HG02870 (cell line): ENCODE results near the gene ZNRF1.
A peak's percentile ranks its signal among the peaks of the same experiment; 100 is the strongest.
"Not testable (repeated sequence)": the region's sequence is repeated elsewhere in the genome, so short reads cannot be mapped to it uniquely, and the experiment has no call there.

Experiments
- ATAC-seq: cut with Tn5 transposase; IDR thresholded peaks from one replicate; pipeline ENCODE4 v1.9.1; 2021; ENCODE audit warnings: mild to moderate bottlenecking, moderate library complexity; ENCODE audit not compliant: unreplicated experiment

Gene ZNRF1

DNA sequence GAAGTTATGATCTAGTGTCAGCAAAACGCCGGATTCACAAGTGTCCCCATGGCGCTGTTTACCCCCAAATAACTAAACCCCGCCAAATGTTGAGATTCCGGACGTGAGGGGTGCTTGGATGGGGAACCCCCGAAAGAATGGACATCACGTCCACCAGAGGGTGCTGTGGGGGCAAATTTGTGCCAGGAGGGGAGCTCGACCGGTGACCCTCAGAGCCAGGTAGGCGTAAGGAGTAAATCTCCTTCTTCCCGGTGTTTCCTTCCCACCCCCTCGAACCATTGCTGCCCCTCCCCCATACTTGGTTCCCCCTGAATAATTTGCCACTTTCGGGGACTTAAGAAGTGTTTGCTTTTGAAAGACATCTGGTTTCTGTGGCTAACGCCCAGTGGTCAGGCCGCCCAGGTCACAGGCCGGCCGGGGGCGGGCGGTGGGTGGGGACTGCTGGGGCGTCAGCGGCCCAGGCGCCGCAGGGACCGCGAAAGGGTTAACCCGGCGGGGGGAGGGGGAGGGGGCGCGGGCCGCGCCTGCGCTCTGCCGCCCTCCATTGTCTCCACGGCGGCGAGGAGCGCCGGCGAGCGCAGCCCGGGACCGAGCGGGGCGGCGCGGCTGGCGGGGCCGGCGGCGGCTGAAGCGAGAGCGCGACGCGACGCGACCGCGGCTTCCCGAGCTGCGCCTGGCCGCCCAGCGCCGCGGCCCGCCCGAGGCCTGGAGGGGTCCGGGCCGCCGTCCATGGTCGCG lies at the start of gene ZNRF1:
ZNRF1 (plus strand) TSS at position 544 of the 738 bp plus-strand sequence. CDS start 648 bp downstream, outside the sequence.
- peak; percentile 51 for ATAC-seq

DNA sequence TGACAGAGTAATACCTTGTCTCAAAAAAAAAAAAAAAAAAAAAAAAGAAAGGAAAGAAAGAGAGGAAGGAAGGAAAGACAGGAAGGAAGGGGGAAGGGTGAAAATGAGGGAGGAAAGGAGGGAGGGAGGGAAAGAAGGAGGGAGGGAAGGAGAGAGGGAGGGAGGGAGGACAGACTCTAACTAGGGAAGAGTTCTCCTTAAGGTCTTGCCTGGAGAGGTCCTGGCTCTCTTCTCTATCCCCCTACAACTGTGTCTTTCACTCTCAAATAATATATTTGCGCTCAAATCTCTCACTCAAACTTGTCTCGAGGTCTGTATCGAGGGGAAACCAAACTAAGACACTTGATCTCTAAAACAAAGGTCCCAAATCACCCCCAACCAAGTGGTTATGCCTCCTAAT lies 49.5 kb upstream of the ZNRF1 start:
- no peak for ATAC-seq

DNA sequence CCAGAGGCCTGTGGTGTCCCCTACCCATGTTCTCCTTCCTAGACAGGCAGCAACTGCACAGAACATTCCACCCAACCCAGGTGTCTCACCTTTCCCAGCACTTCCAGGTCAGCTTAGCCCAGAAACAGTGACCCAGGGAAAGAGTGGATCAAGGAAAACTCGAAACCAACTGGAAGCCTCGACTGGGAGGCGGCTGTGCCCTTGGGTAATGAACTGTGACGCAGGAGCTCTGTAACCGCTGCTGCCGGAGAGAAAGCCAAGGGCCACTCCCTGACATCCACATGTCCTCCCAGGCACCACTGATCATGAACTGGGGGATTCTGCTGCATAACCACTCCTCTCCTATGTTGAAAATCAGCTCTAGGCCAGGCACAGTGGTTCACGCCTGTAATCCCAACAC lies 48.3 kb upstream of the ZNRF1 start:
- ATAC-seq: no peak

DNA sequence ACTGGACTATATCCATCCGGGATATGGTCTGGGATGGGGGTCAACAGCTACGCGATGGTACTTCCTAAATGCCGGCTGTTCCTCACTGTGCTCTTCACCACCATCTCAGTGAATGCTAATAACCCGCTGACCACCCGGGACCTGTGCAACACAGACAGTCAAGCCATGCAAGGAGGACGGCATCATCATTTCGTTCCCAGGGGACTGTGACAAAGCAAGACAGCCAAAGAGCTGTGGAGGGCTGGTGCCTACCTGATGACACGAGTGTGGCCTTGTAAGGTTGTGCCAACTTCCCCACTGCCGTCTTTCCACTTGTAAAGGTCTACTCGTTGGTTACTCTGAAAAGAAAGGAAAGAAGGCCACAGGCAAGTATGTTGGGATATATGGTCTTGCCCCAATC lies 47.6 kb upstream of the ZNRF1 start:
- ATAC-seq: no peak

DNA sequence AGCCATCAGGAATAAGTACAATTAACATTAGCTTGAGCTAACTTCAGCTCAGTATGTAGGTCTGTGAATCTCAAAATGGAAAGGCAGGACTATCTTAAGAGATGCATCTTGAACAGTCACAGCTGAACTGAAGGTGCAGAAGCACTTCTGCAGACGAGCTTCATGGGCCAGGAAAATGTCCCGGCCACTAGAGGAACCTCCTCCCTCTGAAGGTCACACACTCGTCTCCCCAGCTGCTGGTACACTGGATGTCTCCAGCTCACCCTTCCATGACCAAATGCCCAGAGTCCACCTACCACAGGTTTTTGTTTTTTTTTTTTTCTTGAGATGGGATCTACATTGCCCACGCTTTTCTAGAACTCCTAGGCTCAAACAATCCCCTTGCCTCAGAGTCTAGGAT lies 47.1 kb upstream of the ZNRF1 start:
- ATAC-seq: no peak

DNA sequence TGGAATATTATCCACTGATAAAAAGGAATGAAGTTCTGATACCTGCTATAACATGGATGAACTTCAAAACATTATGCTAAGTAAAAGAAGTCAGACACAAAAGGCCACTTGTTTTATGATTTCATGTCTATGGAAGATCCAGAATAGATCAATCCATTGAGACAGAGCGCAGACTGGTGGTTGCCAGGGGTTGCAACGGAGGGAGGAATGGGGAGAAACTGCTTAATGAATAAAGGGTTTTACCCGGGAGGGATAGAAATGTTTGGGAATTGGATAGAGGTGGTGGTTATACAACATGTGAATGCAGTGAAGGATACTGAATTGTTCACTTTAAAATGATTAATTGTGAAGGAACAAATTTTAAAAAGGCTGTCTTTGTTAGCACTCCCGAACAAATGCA lies 44.1 kb upstream of the ZNRF1 start:
- ATAC-seq: no peak

DNA sequence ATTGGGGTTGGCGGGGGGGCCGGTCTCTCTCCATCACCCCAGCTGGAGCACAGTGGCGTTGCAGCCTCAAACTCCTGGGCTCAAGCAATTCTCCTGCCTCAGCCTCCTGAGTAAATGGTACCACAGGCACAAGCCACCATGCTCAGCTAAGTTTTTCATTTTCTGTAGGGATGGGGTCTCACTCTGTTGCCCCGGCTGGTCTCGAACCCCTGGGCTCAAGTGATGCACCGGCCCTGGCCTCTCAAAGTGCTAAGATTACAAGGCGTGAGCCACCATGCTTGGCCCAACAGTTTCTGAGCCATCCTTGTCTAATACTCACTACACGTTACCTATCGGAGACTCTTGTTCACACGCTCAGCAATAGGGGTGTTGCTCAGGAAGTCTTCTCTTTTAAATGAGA lies 25.5 kb upstream of the ZNRF1 start:
- ATAC-seq: no peak

DNA sequence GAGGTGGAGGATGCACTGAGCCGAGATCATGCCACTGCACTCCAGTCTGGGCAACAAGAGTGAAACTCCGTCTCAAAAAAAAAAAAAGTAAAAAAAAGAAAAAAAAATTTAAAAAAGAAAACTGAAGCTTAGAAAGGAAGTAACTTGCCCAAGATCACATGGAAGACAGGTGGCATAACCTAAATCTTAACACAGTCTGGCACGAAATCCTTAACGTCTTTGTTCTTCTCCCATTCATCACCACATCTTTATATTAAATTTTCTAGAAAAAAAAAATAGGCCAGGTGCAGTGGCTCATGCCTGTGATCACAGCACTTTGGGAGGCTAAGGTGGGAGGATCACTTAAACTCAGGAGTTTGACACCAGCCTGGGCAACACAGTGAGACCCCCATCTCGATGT lies 23.2 kb upstream of the ZNRF1 start:
- ATAC-seq: no peak

DNA sequence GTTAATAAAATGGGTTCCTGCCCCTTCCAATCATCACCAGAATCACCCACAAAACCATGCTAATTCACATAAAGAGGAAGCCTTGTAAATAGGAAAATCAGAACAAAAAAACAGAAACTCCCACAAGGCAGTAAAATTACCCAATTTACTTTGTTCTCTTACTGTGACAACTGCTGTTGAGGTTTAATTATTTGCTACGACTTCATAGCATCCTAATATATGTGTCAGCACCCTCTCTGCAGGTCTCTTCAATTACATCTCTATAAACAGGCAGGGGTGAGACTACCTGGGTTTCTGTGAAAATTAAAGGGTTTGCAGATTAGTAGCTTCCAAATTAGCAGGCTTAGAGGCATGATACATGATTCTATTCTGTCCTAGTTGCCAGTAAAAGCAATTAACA lies 16.6 kb upstream of the ZNRF1 start:
- ATAC-seq: no peak

DNA sequence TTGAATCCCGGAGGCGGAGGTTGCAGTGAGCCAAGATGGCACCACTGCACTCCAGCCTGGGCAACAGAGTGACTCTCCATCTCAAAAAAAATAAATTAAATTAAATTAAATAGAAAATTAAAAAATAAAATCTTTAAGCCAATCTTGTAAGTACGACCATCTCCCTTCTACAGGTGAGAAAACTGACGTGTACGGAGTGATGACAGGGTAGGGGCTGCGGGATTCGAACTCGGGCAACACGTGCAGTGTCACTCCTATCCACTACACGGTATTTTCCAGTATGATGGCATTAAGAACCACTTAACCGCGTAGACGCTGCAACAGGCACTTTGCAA lies 14.7 kb upstream of the ZNRF1 start:
- ATAC-seq: no peak

DNA sequence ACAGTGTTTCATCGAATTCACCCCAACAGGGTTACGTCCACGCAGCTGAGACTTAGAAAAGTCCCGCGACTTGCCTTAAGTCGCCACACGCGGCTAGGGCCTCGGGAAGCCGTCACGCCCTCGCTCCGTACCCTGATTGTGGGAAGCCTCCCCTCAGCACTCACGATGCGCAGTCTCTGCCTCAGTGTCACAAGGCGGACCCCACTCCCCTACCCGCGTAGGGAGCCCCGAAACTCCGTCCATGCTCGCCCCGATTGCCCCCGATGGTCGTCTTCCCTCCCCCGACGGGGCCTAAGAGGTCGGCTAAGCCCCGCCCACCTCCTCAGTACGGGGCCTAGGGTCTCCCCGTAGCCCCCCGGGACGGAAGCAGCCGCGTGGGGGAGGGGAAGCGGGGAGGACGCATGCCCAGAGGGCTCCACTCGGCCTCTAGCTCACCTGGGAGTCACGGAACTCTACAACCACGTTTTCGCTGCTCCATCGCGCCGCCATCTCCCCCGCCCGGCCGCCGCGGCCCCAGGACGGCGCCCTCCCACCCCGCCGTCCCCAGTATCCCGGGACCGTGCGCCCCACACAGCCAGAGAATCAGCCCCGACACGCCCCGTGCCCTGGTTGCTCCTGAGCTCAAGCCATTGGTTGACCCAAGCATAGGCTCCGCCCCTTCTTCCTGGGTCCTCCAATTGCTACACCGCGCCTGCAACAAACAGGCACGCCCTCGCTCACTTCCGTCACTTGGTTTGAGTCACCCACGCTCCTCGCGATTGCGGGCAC lies 14.1 kb upstream of the ZNRF1 start, which contains the start of gene WDR59:
WDR59 (minus strand) TSS at position 595 of the 768 bp plus-strand sequence; CDS start at position 489, 106 bp downstream.
- peak; percentile 99 for ATAC-seq

DNA sequence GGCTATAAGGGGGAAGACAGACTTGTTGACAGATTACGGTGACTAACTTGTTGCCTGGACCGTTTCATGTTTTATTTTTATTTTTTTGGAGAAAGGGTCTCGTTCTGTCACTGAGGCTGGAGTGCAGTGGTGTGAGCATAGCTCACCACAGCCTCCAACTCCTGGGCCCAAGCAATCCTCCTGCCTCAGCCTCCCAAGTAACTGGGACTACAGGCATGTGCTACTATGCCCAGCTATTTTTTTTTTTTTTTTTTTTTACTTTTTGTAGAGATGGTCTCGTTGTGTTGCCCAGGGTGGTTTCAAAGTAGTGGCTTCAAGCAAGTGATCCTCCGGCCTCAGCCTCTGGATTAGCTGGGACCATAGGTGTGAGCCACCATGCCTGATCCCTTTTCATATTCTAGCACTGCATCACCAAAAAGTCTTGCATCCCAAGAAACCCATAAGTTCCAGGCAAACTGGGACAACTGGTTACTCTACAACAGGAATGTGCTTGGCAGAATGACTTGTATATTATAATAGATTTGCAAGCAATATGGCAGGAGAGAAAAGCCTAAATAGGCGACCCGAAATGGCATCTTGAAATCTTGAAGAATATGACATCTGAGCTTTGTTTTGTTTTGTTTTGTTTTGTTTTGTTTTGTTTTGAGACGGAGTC lies 11.7 kb upstream of the ZNRF1 start:
- no peak for ATAC-seq

DNA sequence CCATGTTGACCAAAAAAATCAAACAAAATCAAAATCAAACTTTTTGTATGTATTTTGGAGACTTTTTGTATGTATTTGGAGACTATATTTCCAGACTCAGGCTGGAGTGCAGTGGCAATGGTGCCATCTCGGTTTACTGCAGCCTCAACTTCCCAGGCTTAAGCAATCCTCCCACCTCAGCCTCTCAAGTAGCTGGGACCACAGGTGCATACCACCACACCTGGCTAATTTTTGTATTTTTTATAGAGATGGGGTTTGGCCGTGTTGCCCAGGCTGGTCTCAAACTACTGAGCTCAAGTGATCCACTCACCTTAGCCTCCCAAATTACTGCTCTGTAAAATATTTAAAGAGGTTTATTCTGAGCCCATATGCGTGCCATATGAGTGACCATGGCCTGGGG lies 9.0 kb upstream of the ZNRF1 start:
- not testable (repeated sequence) for ATAC-seq

DNA sequence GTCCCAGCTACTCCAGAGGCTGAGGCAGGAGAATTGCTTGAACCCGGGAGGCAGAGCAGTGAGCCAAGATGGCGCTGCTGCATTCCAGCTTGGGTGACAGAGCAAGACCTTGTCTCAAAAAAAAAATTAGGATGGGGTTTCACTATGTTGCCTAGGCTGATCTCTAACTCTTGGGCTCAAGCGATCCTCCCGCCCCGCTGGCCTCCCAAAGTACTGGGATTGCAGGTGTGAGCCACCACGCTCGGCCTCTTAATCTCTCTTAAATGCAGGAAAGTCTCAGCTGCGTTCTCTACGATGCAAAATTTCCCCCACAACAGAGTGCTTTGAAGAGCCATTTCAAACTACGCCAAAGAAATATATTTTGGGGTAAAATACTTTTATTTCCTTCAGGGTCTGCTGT lies 8.0 kb upstream of the ZNRF1 start:
- ATAC-seq: no peak

DNA sequence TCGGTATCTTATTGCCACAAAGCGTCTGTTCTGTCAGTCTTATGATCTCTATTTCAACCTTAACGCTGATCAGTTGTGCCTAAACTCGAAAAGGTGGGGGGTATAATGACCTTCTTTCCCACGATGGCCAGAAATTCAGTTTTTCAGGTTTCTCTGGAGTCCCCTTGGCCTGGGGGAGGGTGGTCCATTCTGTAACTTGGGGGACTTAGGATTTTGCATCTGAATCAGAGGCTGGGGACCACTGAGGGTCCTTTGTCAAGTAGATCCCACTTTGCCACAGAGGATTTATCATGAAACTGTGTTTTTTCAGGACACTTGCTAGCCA lies 7.6 kb upstream of the ZNRF1 start:
- ATAC-seq: no peak

DNA sequence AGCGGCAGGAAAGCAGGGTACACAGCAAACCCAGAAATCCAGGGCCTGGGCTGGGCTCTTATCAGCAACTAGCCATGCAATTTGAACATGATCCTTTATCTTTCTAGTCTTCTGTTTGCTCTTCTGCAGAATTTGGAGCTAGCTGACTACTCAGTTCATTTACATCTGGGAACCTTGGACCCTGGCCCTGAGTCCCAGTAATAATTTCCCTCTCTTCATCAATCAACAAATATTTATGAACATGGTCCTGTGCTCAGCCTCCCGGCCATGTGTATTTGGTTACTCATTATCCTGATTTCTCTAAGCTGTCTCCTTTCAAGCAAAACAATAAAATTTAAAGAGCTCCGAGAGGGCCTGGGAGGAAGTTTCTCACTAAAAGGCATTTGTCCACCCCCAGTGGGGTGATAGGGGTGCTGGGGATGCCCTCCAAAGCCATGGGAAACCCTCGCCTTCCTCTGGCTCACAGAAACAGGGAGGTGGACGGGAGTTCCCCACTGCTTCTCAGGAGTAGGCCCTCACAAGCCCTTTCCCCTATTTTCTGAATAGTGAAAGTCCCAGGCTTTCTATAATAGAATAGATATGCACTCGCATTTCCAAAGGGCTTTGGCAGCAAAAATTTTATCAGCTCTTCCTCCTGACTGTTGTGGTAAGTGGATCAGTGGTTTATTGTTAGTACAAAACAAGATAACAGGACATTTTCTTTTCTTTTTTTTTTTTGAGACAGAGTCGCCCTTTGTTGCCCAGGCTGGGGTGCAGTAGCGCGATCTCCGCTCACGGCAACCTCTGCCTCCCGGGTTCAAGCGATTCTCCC lies 7.0 kb upstream of the ZNRF1 start:
- no peak for ATAC-seq

DNA sequence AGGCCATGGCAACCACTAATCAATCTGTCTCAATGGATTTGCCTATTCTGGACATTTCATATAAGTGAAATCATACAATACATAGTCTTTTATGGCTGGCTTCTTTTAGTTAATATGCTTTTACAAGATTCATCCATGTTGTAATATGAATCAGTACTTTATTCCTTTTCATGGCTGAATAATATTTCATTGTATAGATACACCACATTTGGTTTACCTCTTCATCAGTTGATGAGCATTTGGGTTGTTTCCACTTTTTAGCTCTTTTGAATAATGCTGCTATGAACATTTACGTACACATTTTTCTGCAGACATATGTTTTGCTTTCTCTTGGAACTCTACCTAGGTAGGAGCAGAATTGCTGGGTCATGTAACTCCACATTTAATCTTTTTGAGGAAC lies 2.8 kb upstream of the ZNRF1 start:
- ATAC-seq: no peak

DNA sequence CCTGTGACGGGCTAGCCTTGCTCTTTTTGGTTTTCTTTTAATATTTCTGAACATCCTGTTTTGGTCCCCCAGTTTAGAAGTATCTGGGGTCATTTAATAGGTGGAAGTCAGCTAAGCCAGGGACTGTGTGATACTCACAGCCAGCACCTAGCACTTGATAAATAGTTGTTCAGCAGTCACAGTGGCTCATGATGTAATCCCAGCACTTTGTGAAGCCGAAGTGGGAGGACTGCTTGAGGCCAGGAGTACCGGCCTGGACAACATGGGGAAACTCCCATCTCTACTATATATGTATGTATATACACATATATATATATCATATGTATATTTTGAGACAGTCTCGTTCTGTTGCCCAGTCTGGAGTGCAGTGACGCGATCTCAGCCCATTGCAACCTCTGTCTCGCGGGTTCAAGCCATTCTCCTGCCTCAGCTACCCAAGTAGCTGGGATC lies 1.8 kb upstream of the ZNRF1 start:
- no peak for ATAC-seq

DNA sequence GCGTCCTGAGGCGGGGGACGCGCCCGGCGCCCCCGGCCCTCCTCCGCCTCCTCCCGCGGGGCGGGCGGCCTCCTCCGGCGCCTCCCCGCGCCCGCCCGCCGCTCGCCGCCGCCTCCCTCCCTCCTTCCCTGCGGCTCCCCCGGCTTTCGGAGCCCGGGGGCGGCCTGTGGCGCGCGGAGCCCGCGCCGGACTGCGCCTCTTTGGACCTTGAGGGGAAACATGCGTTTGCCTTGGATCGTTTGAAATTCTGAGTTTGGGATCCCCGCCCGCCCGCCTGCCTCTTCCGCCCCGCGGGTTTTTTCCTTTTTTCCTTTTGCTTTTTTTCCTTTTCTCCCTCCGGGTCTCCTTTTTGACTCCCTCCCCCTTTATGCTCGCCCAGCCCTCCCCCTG lies 390 bp downstream of the ZNRF1 start:
- ATAC-seq: peak; percentile 27

DNA sequence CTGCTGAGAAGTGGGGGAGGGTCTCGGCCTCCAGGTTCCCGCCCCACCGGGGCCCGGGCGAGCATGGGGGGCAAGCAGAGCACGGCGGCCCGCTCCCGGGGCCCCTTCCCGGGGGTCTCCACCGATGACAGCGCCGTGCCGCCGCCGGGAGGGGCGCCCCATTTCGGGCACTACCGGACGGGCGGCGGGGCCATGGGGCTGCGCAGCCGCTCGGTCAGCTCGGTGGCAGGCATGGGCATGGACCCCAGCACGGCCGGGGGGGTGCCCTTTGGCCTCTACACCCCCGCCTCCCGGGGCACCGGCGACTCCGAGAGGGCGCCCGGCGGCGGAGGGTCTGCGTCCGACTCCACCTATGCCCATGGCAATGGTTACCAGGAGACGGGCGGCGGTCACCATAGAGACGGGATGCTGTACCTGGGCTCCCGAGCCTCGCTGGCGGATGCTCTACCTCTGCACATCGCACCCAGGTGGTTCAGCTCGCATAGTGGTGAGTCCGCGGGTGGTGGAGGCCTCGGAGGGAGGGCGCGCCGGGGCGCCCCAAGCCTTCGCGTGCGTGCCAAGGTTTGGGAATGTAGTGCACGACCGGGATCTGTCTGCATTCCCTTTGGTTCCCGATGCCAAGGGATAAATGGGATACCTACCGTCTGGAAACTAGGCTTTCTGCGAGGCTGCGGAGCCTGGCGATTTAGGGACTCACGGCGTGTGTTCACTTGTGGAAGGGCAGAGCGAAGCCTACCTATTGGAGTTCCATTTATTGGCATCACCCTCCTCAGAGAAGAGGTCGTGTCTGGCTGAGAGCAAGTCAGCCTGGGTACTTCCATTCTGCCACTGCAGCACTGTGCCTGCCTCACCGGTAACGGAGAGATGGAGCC lies 1.0 kb downstream of the ZNRF1 start:
- peak; percentile 30 for ATAC-seq
